ENCODE data around the gene GRB7.

Gene GRB7

DNA sequence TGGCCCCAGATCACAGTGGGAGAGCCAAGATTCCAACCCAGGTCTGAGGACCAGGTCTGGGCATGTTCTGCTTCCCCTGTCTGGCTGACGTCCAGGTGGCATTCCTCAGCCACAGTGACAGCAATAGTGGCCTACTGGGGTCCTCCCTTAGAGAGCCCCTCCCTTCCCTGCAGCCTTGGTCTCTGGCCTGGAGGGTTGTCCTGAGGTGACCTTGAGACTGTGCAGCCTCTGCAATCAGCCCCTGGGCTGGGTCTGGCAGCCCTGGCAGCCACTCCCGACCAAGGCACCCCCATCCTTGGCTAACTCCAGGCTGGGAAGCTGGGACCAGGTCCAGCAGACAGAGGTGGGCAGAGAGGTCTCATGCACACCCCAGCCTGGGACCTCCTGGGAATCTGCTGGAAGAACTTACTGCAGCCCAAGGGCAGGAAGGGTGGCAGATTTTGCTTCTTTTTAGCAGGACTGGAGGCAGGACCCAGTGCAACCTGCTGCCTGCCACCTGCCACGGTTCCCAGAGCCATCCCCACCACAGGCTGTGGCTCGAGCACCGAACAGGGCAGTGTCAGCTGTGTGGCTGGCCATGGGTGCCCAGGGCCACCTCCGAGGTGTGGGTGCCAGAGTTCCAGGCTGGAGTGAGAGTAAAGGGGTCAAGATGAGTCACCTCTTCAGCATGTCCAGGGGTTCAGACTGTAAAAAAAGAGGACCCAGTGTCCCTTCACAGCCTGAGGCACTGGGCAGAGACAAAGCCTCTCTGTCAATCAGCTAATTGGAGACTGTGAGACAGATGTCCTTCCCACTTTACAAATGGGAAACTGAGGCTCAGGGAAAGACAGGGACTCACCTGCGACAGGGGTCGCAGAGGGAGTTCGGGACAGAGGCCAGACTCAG, 12.6 kb downstream of the GRB7 start:
- TF ChIP-seq, protein P1, sequence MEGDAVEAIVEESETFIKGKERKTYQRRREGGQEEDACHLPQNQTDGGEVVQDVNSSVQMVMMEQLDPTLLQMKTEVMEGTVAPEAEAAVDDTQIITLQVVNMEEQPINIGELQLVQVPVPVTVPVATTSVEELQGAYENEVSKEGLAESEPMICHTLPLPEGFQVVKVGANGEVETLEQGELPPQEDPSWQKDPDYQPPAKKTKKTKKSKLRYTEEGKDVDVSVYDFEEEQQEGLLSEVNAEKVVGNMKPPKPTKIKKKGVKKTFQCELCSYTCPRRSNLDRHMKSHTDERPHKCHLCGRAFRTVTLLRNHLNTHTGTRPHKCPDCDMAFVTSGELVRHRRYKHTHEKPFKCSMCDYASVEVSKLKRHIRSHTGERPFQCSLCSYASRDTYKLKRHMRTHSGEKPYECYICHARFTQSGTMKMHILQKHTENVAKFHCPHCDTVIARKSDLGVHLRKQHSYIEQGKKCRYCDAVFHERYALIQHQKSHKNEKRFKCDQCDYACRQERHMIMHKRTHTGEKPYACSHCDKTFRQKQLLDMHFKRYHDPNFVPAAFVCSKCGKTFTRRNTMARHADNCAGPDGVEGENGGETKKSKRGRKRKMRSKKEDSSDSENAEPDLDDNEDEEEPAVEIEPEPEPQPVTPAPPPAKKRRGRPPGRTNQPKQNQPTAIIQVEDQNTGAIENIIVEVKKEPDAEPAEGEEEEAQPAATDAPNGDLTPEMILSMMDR (IDR thresholded peaks at IDR 0.05; ENCODE audit: insufficient read depth, low read depth, low read length, missing control alignments) = no peak
- no peak for DNase-seq (ENCODE audit: low read depth)
- H3K4me3 ChIP-seq (ENCODE audit: low read depth, low read length) = no peak overlapping the region

DNA sequence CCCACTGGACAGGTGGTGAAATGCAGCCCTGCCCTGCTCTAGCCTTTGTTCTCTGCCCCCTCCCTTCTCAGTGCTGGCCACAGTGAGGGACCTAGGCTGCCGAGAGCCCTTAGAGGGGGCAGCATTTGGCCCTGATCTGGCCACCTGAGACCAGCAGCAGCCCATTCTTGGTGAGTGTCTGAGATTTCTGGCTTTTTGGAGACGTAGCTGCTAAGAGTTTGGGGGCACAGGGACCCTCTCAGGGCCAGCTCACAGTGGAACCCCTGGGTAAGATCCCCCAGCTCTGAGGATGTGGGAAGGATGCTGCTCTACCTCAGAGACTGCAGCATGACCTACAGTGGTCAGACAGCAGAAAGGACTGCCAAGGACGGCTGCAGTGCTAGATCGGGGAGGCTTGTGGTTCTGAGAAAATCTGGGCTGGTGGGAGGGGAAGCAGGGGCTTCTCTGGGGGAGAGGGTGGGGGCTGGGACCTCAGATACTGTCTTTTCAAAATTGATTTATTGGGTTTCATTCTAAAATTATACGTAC, 13.3 kb downstream of the GRB7 start:
- TF ChIP-seq, protein P1 (IDR thresholded peaks at IDR 0.05; ENCODE audit: insufficient read depth, low read depth, low read length, missing control alignments) = no peak
- DNase-seq (ENCODE audit: low read depth) = no peak
- no peak overlapping the region for H3K4me3 ChIP-seq (ENCODE audit: low read depth, low read length)

DNA sequence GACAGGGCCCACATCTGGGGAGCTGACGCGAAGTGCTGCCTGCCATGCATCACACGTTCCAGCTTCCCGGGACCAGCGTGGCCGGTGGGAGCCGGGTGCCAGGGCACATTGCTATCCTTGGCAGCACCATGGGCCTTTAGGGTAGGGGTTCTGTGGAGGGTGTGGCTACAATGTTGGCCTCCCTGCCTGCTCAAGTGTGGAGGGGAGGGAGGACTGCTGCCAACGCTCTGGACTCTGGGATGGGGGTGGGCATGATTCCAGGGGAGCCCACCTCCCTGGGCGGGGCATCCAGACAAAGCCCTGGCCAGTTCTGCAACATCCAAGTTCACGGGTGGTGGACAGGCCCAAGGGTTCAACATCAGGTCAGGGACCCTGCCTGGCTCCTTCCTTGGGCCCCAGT, 13.9 kb downstream of the GRB7 start:
- TF ChIP-seq, protein P1 (IDR thresholded peaks at IDR 0.05; ENCODE audit: insufficient read depth, low read depth, low read length, missing control alignments) = no peak
- DNase-seq (ENCODE audit: low read depth) = no peak
- H3K4me3 ChIP-seq (ENCODE audit: low read depth, low read length) = no peak overlapping the region

DNA sequence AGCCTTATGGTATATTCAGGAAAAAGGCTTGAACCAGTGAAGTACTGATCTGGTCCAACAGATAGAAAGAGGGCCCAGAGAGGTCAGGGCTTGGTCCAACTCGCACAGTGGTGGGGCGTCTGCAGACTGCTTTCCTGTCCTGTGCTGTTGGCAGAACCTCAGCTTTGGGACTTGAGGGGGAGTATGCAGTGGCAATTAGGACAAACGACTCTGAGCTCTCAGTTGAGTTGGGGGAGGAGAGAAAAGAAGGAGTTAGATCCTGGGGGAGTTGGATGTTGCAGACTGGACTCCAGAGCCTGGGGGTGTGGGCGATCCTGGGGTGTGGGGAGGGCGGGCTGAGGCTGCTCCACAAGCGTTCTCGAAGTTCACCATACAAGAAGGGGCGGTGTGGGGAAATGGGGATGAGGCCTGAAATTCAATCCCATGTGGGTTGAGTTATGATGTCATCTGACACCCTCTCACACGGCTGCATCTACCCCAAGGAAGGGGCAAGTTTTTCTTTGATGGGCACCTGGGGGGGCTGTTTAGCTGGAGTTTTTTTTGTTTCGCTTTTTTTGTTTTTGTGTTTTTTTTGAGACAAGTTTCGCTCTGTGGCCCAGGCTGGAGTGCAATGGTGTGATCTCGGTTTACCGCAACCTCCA, 14.6 kb downstream of the GRB7 start:
- TF ChIP-seq, protein P1 (IDR thresholded peaks at IDR 0.05; ENCODE audit: insufficient read depth, low read depth, low read length, missing control alignments) = no peak
- DNase-seq (ENCODE audit: low read depth) = no peak
- no peak overlapping the region; the same call in 1 of the 2 replicates for H3K4me3 ChIP-seq (ENCODE audit: low read depth, low read length)

DNA sequence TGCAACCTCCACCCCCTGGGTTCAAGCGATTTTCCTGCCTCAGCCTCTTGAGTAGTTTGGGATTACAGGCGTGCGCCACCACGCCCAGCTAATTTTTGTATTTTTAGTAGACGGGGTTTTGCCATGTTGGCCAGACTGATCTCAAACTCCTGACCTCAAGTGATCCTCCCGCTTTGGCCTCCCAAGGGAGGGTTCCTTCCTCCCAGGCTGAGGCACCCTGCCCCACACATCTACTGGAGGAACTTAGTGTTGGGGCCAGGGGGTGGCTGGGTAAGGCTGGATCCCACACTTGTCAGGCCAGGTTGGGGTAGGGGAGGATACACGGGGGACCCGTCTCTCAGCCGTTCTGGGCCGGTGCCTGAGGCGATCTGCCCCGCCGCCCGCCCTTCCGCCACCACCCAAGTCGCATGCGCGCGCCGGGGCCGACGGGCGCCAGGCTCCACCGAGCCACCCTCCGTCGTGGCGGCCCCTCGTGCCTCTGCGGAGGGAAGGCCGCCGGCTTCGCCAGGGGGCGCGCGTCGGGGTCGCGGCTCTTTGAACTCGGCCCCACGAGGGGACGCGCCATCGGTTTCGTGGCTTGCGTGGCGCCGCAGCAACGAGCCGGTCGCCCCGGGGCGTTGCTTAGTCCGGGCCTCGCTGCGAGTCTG, 15.9 kb downstream of the GRB7 start:
- peak overlapping the region; percentile 81 for H3K4me3 ChIP-seq (ENCODE audit: low read depth, low read length)
- peak; percentile 88 for DNase-seq (ENCODE audit: low read depth)
- TF ChIP-seq, protein P1 (IDR thresholded peaks at IDR 0.05; ENCODE audit: insufficient read depth, low read depth, low read length, missing control alignments) = peak; percentile 8

DNA sequence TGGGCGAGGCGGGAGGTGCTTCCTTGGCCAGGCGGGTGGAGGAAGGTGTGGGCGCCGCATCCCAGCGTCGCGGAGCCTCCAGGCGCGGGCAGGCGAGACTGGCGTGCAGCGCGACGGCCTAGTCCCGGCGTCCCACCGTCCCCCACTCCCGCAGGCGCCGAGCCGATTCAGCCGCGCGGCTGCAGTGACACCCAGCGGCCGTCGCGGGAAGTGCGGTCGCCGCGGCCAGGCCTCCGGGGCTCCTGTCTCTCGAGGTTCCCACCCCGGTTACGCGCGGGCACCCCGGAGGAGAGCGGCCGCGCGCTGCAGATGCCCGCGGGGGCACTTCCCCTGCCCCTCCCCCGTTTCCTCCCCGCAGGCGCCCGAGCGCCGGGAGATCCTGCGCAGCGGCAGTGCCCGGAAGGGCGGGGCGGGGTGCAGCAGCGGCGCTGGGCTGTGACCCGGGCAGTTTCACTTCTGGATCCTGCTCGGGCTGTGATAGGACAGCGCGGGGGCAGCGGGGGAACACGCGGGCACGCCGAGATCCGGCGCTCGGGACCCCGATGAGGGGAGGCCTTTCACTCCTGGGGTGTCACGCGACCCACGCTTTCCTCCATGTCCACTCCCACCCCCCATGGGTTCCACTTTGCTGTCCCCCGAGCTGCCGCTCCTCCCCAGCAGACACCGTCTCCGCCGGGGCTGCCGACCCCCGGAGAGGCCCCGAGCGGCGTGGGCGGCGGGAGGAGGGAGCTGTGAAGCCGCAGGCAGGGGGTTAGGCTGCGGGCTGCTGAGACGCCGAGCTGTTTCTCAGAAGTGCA, 16.6 kb downstream of the GRB7 start:
- peak; percentile 99 for DNase-seq (ENCODE audit: low read depth)
- peak overlapping the region; percentile 81 for H3K4me3 ChIP-seq (ENCODE audit: low read depth, low read length)
- TF ChIP-seq, protein P1 (IDR thresholded peaks at IDR 0.05; ENCODE audit: insufficient read depth, low read depth, low read length, missing control alignments) = peak; percentile 88
